ENCODE results near the gene AFMID.

Gene AFMID

DNA sequence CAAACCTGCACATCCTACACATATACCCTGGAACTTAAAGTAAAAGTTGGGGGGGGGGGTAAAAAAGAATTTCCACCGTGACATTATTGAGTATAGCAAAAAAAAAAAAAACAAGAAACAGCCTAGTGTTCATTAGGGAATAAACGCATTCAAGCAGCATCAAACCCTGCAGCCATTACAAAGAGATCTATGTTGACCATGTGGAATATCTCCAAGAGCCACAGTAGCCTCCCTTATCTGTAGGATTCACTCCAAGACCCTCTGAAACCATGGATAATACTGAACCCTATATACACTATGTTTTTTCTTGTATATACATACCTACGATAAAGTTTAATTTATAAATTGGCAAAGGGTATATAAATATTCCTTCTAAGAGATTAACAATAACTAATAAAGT is 21.3 kb downstream of the AFMID start:
- peaks cover 0 to 31% of the 10 kb centered on the region in 2 experiments; a peak in 2 of 3 replicates for H3K36me3 ChIP-seq (ENCODE audit: control insufficient read depth in 2 of 2, insufficient read depth in 1 of 2, low read length in 2 of 2)
- POLR2A ChIA-PET, result no interaction called here
- H3K4me1 ChIP-seq (ENCODE audit: control insufficient read depth, insufficient read depth, low read length), result no peaks in the 10 kb centered on the region
- no peak overlapping the region for H3K27ac ChIP-seq (ENCODE audit: extremely low read depth, low read depth, low read length)
- no peak overlapping the region for H3K4me3 ChIP-seq (ENCODE audit: low read depth, low read length)
- TF ChIP-seq SP7 (tag by site-specific recombination; IDR thresholded peaks at IDR 0.05) (no peak), KLF1 (tag by site-specific recombination; IDR thresholded peaks at IDR 0.05) (no peak), ZBTB17 (tag by site-specific recombination; IDR thresholded peaks at IDR 0.05) (no peak), ZNF560 (tag by site-specific recombination; IDR thresholded peaks at IDR 0.05; ENCODE audit: borderline replicate concordance) (no peak), ZFP69B (tag by site-specific recombination; IDR thresholded peaks at IDR 0.05) (no peak), ZBTB21 (tag by site-specific recombination; IDR thresholded peaks at IDR 0.05) (no peak), ZNF335 (tag by site-specific recombination; conservative IDR thresholded peaks at IDR 0.05) (no peak), ZNF544 (tag by site-specific recombination; IDR thresholded peaks at IDR 0.05) (no peak)
- CTCF ChIA-PET, result interaction anchor here (2.6 kb wide), 1 partner anchor 42 kb away, joined by 12 read pairs; no protein-coding TSS in a partner anchor
- H3K9me3 ChIP-seq (ENCODE audit: control insufficient read depth, insufficient read depth, low read depth, low read length), result no peaks in the 10 kb centered on the region

DNA sequence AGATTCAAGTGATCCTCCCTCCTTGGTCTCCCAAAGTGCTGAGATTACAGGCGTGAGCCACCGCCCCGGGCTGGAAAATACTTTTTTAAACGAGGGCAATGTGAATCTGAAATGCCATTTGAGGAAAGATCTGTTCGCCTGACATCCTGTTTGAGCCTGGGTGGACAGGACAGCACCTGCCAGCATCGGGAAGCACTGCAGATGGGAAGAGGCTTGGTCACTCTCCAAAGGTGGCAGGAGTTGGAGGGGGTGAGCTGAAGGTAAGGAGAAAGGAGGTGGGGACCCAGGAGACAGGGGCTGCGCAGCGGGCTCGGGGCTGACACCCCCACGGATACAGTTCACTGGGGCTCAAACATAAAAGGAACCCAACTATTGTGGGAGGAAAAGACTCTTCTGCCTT is 22.9 kb downstream of the AFMID start:
- H3K36me3 ChIP-seq (ENCODE audit: control insufficient read depth in 2 of 2, insufficient read depth in 1 of 2, low read length in 2 of 2), result peaks cover under 1 to 17% of the 10 kb centered on the region in 2 experiments; a peak in 2 of 3 replicates
- CTCF ChIA-PET, result no interaction called here

More for the DNA sequence above, 22.9 kb downstream of the AFMID start:
- POLR2A ChIA-PET, result interaction anchor here (0.7 kb wide), 1 partner anchor 9 kb away, joined by 3 read pairs; no protein-coding TSS in a partner anchor
- no peak for TF ChIP-seq ZSCAN30 (tag by site-specific recombination; IDR thresholded peaks at IDR 0.05)
- TF ChIP-seq ZNF16 (tag by site-specific recombination; IDR thresholded peaks at IDR 0.05; ENCODE audit: low read depth), result no peak
- TF ChIP-seq, protein P1, sequence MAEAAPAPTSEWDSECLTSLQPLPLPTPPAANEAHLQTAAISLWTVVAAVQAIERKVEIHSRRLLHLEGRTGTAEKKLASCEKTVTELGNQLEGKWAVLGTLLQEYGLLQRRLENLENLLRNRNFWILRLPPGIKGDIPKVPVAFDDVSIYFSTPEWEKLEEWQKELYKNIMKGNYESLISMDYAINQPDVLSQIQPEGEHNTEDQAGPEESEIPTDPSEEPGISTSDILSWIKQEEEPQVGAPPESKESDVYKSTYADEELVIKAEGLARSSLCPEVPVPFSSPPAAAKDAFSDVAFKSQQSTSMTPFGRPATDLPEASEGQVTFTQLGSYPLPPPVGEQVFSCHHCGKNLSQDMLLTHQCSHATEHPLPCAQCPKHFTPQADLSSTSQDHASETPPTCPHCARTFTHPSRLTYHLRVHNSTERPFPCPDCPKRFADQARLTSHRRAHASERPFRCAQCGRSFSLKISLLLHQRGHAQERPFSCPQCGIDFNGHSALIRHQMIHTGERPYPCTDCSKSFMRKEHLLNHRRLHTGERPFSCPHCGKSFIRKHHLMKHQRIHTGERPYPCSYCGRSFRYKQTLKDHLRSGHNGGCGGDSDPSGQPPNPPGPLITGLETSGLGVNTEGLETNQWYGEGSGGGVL (tag by site-specific recombination; IDR thresholded peaks at IDR 0.05), result no peak
- TF ChIP-seq ZNF596 (tag by site-specific recombination; IDR thresholded peaks at IDR 0.05), result no peak
- no peak for TF ChIP-seq ZNF214 (tag by site-specific recombination; IDR thresholded peaks at IDR 0.05; ENCODE audit: borderline replicate concordance)
- no peak for TF ChIP-seq ZSCAN23 (tag by site-specific recombination; IDR thresholded peaks at IDR 0.05)
- no peak for TF ChIP-seq ZNF624 (tag by site-specific recombination; IDR thresholded peaks at IDR 0.05)
- no peak for TF ChIP-seq YY1 (tag by site-specific recombination; IDR thresholded peaks at IDR 0.05)
- TF ChIP-seq, protein P2, sequence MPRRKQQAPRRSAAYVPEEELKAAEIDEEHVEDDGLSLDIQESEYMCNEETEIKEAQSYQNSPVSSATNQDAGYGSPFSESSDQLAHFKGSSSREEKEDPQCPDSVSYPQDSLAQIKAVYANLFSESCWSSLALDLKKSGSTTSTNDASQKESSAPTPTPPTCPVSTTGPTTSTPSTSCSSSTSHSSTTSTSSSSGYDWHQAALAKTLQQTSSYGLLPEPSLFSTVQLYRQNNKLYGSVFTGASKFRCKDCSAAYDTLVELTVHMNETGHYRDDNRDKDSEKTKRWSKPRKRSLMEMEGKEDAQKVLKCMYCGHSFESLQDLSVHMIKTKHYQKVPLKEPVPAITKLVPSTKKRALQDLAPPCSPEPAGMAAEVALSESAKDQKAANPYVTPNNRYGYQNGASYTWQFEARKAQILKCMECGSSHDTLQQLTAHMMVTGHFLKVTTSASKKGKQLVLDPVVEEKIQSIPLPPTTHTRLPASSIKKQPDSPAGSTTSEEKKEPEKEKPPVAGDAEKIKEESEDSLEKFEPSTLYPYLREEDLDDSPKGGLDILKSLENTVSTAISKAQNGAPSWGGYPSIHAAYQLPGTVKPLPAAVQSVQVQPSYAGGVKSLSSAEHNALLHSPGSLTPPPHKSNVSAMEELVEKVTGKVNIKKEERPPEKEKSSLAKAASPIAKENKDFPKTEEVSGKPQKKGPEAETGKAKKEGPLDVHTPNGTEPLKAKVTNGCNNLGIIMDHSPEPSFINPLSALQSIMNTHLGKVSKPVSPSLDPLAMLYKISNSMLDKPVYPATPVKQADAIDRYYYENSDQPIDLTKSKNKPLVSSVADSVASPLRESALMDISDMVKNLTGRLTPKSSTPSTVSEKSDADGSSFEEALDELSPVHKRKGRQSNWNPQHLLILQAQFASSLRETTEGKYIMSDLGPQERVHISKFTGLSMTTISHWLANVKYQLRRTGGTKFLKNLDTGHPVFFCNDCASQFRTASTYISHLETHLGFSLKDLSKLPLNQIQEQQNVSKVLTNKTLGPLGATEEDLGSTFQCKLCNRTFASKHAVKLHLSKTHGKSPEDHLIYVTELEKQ (tag by site-specific recombination; IDR thresholded peaks at IDR 0.05; ENCODE audit: borderline replicate concordance), result no peak
- no peak for TF ChIP-seq ZNF112 (tag by site-specific recombination; IDR thresholded peaks at IDR 0.05)
- no peak for TF ChIP-seq RBAK (tag by site-specific recombination; IDR thresholded peaks at IDR 0.05)
- TF ChIP-seq, protein P3, sequence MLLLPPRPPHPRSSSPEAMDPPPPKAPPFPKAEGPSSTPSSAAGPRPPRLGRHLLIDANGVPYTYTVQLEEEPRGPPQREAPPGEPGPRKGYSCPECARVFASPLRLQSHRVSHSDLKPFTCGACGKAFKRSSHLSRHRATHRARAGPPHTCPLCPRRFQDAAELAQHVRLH (tag by site-specific recombination; IDR thresholded peaks at IDR 0.05), result no peak
- TF ChIP-seq ZNF658 (tag by site-specific recombination; IDR thresholded peaks at IDR 0.05), result no peak
- TF ChIP-seq KLF7 (tag by site-specific recombination; IDR thresholded peaks at IDR 0.05; ENCODE audit: borderline replicate concordance), result no peak
- TF ChIP-seq ZNF10 (tag by site-specific recombination; IDR thresholded peaks at IDR 0.05), result no peak
- no peak for TF ChIP-seq SCRT2 (tag by site-specific recombination; IDR thresholded peaks at IDR 0.05)
- no peak for TF ChIP-seq ZBTB20 (tag by site-specific recombination; IDR thresholded peaks at IDR 0.05)
- TF ChIP-seq ZNF157 (tag by site-specific recombination; IDR thresholded peaks at IDR 0.05), result no peak
- no peak for TF ChIP-seq TRIM28 (IDR thresholded peaks at IDR 0.05; ENCODE audit: borderline replicate concordance, low read length)
- TF ChIP-seq ZNF677 (tag by site-specific recombination; IDR thresholded peaks at IDR 0.05), result no peak
- Histone ChIP-seq H3K9me3 (ENCODE audit: control insufficient read depth, insufficient read depth, low read depth, low read length) (no peaks in the 10 kb centered on the region), H3K27ac (ENCODE audit: extremely low read depth, low read depth, low read length) (no peak overlapping the region), H3K4me1 (ENCODE audit: control insufficient read depth, insufficient read depth, low read length) (0 out of 2 replicates have a peak, but pooled peaks cover under 1% of the 10 kb centered on the region), H3K4me3 (ENCODE audit: low read depth, low read length) (no peak overlapping the region)
